Measurements from ENCODE around the gene SNX32.
"Not testable (repeated sequence)": the region's sequence is repeated elsewhere in the genome, so short reads cannot be mapped to it uniquely, and the experiment has no call there.

SNX32 gene

GRCh38 chr11:65829459-65829858, 4.3 kb upstream of the SNX32 start:
- Histone ChIP-seq H3K36me3 (ENCODE audit: control insufficient read depth in 2 of 2, insufficient read depth in 1 of 2, low read length in 2 of 2) (no peaks in the 10 kb centered on the region), H3K9me3 (ENCODE audit: control insufficient read depth, insufficient read depth, low read depth, low read length) (no peaks in the 10 kb centered on the region), H3K27ac (ENCODE audit: extremely low read depth, low read depth, low read length) (no peak overlapping the region), H3K4me3 (ENCODE audit: low read depth, low read length) (no peak overlapping the region), H3K4me1 (ENCODE audit: control insufficient read depth, insufficient read depth, low read length) (no peaks in the 10 kb centered on the region)
- CTCF ChIA-PET = interaction anchor here (0.6 to 2.4 kb wide), 5 partner anchors 11 to 118 kb away, joined by 3 to 11 read pairs (median 3); partner anchors contain the start of gene KAT5
- POLR2A ChIA-PET = no interaction called here
- TF ChIP-seq ZNF112 (tag by site-specific recombination; IDR thresholded peaks at IDR 0.05) (no peak), ZBTB48 (tag by site-specific recombination; IDR thresholded peaks at IDR 0.05) (peak; percentile 88)

GRCh38 chr11:65832231-65832630, 1.5 kb upstream of the SNX32 start:
- ChIA-PET POLR2A (interaction anchor here (0.7 to 1.4 kb wide), 3 partner anchors 17 to 169 kb away, joined by 3 read pairs; partner anchors contain the start of gene RELA), CTCF (interaction anchor here (0.7 to 2.8 kb wide), 8 partner anchors 12 to 291 kb away, joined by 3 to 8 read pairs (median 4); partner anchors contain the start of genes CCDC85B and KAT5)
- H3K4me3 ChIP-seq (ENCODE audit: low read depth, low read length); H3K27ac ChIP-seq (ENCODE audit: extremely low read depth, low read depth, low read length); H3K4me1 ChIP-seq (ENCODE audit: control insufficient read depth, insufficient read depth, low read length); H3K9me3 ChIP-seq (ENCODE audit: control insufficient read depth, insufficient read depth, low read depth, low read length); H3K36me3 ChIP-seq (ENCODE audit: control insufficient read depth in 2 of 2, insufficient read depth in 1 of 2, low read length in 2 of 2): not testable (repeated sequence)
- TF ChIP-seq ZNF394 (tag by site-specific recombination; IDR thresholded peaks at IDR 0.05; ENCODE audit: borderline replicate concordance) = peak; percentile 62; the same call in 1 of the 2 replicates

DNA sequence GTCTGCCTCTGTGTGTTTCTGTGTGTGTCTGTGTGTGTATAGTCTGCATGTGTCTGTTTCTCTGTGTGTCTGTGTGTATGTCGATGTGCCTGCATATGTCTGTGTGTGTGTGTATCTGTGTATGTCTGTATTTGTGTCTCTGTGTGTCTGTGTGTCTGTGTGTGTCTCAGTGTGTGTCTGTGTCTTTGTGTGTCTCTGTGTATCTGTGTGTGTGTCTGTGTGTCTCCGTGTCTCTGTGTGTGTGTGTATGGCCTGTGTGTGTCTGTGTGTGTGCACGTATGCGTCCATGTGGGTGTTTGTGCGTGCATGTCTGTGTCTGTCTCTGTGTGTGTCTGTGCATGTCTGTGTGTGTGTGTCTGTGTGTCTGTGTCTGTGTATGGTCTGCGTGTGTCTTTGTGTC, 439 bp downstream of the SNX32 start:
- TF ChIP-seq ZNF433 (tag by site-specific recombination; IDR thresholded peaks at IDR 0.05; ENCODE audit: low read depth) (no peak), ZNF707 (tag by site-specific recombination; IDR thresholded peaks at IDR 0.05) (no peak), ZNF112 (tag by site-specific recombination; IDR thresholded peaks at IDR 0.05) (peak; percentile 22; the same call in 1 of the 2 replicates), ZSCAN4 (tag by site-specific recombination; IDR thresholded peaks at IDR 0.05) (peak; percentile 27; the same call in 1 of the 2 replicates), ZNF558 (tag by site-specific recombination; IDR thresholded peaks at IDR 0.05) (no peak), KLF9 (tag by site-specific recombination; IDR thresholded peaks at IDR 0.05; ENCODE audit: low read depth) (no peak), ZFHX2 (tag by site-specific recombination; conservative IDR thresholded peaks at IDR 0.05) (no peak)
- Histone ChIP-seq H3K27ac (ENCODE audit: extremely low read depth, low read depth, low read length) (no peak overlapping the region), H3K9me3 (ENCODE audit: control insufficient read depth, insufficient read depth, low read depth, low read length) (no peaks in the 10 kb centered on the region), H3K4me1 (ENCODE audit: control insufficient read depth, insufficient read depth, low read length) (no peaks in the 10 kb centered on the region), H3K36me3 (ENCODE audit: control insufficient read depth in 2 of 2, insufficient read depth in 1 of 2, low read length in 2 of 2) (no peaks in the 10 kb centered on the region), H3K4me3 (ENCODE audit: low read depth, low read length) (peak overlapping the region; percentile 39)
- POLR2A ChIA-PET = interaction anchor here (0.7 kb wide), 2 partner anchors 15 to 37 kb away, joined by 3 to 4 read pairs; no protein-coding TSS in a partner anchor
- CTCF ChIA-PET = interaction anchor here (1.3 kb wide), 1 partner anchor 16 kb away, joined by 4 read pairs; no protein-coding TSS in a partner anchor

DNA sequence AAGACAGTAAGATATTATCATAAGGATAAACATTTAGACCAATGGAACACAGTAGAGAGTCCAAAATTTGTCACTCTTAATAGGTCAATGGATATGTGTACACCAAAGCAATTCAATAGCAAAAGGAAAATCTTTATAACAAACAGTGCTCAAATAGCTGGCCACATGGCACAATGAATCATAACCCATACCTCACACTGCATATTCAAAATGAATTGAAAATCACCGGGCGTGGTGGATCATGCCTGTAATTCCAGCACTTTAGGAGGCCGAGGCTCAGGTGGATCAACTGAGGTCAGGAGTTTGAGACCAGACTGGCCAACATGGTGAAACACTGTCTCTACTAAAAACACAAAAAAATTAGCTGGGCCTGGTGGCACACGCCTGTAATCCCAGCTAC, 8.4 kb downstream of the SNX32 start:
- Histone ChIP-seq H3K27ac (ENCODE audit: extremely low read depth, low read depth, low read length) (no peak overlapping the region), H3K4me1 (ENCODE audit: control insufficient read depth, insufficient read depth, low read length) (no peaks in the 10 kb centered on the region), H3K4me3 (ENCODE audit: low read depth, low read length) (no peak overlapping the region), H3K9me3 (ENCODE audit: control insufficient read depth, insufficient read depth, low read depth, low read length) (no peaks in the 10 kb centered on the region), H3K36me3 (ENCODE audit: control insufficient read depth in 2 of 2, insufficient read depth in 1 of 2, low read length in 2 of 2) (no peaks in the 10 kb centered on the region)
- ChIA-PET POLR2A (interaction anchor here (0.7 kb wide), 1 partner anchor 15 kb away, joined by 8 read pairs; no protein-coding TSS in a partner anchor), CTCF (interaction anchor here (0.9 to 1.7 kb wide), 3 partner anchors 9 to 166 kb away, joined by 5 to 7 read pairs (median 6); no protein-coding TSS in a partner anchor)
- TF ChIP-seq ZNF138 (tag by site-specific recombination; IDR thresholded peaks at IDR 0.05; ENCODE audit: borderline replicate concordance) (no peak), ZNF335 (tag by site-specific recombination; conservative IDR thresholded peaks at IDR 0.05) (no peak), ZNF114 (tag by site-specific recombination; IDR thresholded peaks at IDR 0.05) (no peak), PRDM1 (tag by site-specific recombination; IDR thresholded peaks at IDR 0.05) (no peak), ZNF521 (tag by site-specific recombination; IDR thresholded peaks at IDR 0.05) (no peak), ZNF624 (tag by site-specific recombination; IDR thresholded peaks at IDR 0.05) (no peak), SETDB1 (IDR thresholded peaks at IDR 0.05; ENCODE audit: insufficient read length, low read length) (no peak), REPIN1 (tag by site-specific recombination; IDR thresholded peaks at IDR 0.05; ENCODE audit: low read depth) (no peak), KLF9 (tag by site-specific recombination; IDR thresholded peaks at IDR 0.05; ENCODE audit: low read depth) (no peak), GLI2 (tag by site-specific recombination; IDR thresholded peaks at IDR 0.05; ENCODE audit: borderline replicate concordance, low read depth) (no peak), ZNF433 (tag by site-specific recombination; IDR thresholded peaks at IDR 0.05; ENCODE audit: low read depth) (no peak), ZNF596 (tag by site-specific recombination; IDR thresholded peaks at IDR 0.05) (no peak), ZNF555 (tag by site-specific recombination; conservative IDR thresholded peaks at IDR 0.05) (no peak)
- TF ChIP-seq, protein P1, sequence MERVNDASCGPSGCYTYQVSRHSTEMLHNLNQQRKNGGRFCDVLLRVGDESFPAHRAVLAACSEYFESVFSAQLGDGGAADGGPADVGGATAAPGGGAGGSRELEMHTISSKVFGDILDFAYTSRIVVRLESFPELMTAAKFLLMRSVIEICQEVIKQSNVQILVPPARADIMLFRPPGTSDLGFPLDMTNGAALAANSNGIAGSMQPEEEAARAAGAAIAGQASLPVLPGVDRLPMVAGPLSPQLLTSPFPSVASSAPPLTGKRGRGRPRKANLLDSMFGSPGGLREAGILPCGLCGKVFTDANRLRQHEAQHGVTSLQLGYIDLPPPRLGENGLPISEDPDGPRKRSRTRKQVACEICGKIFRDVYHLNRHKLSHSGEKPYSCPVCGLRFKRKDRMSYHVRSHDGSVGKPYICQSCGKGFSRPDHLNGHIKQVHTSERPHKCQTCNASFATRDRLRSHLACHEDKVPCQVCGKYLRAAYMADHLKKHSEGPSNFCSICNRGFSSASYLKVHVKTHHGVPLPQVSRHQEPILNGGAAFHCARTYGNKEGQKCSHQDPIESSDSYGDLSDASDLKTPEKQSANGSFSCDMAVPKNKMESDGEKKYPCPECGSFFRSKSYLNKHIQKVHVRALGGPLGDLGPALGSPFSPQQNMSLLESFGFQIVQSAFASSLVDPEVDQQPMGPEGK (tag by site-specific recombination; IDR thresholded peaks at IDR 0.05) = no peak
- TF ChIP-seq, protein P2, sequence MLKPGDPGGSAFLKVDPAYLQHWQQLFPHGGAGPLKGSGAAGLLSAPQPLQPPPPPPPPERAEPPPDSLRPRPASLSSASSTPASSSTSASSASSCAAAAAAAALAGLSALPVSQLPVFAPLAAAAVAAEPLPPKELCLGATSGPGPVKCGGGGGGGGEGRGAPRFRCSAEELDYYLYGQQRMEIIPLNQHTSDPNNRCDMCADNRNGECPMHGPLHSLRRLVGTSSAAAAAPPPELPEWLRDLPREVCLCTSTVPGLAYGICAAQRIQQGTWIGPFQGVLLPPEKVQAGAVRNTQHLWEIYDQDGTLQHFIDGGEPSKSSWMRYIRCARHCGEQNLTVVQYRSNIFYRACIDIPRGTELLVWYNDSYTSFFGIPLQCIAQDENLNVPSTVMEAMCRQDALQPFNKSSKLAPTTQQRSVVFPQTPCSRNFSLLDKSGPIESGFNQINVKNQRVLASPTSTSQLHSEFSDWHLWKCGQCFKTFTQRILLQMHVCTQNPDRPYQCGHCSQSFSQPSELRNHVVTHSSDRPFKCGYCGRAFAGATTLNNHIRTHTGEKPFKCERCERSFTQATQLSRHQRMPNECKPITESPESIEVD (tag by site-specific recombination; IDR thresholded peaks at IDR 0.05) = no peak

Measured in HEK293 (cell line).